Measurements from ENCODE around the gene HAVCR2. TPM values are rescaled to one million over a fixed set of nuclear protein-coding genes. Genes with fewer than 3 reads are reported as not detected.
A peak's percentile ranks its signal among the peaks of the same experiment; 100 is the strongest.

Gene HAVCR2
- total and polyA plus RNA-seq, 2 of the 13 experiments (the other 11 are each of a cell fraction or from before 2014, with no cell fraction given) = 0.07 to 0.16 TPM

GRCh38 chr5:157142317-157143126 is 33.7 kb upstream of the HAVCR2 start, which contains the start of gene MED7 (continued):
- TF ChIP-seq ONECUT2 (CRISPR knock-in tag; IDR thresholded peaks at IDR 0.05) = no peak
- TF ChIP-seq ZNF276 (CRISPR knock-in tag; IDR thresholded peaks at IDR 0.05; ENCODE audit: low read depth) = no peak
- TF ChIP-seq MTA3 (CRISPR knock-in tag; IDR thresholded peaks at IDR 0.05) = no peak
- TF ChIP-seq HBP1 (CRISPR knock-in tag; IDR thresholded peaks at IDR 0.05; ENCODE audit: low read depth) = no peak; the same call in 1 of the 2 replicates
- no peak for TF ChIP-seq ZSCAN5A (CRISPR knock-in tag; IDR thresholded peaks at IDR 0.05; ENCODE audit: borderline replicate concordance)
- no peak for TF ChIP-seq AKNA (CRISPR knock-in tag; IDR thresholded peaks at IDR 0.05; ENCODE audit: borderline replicate concordance)
- peak; percentile 89 for TF ChIP-seq ZNF362 (CRISPR knock-in tag; IDR thresholded peaks at IDR 0.05; ENCODE audit: borderline replicate concordance)
- no peak for TF ChIP-seq ZNF335 (CRISPR knock-in tag; IDR thresholded peaks at IDR 0.05)
- no peak for TF ChIP-seq ZNF138 (CRISPR knock-in tag; IDR thresholded peaks at IDR 0.05; ENCODE audit: low read depth)
- no peak for TF ChIP-seq FOSL1 (CRISPR knock-in tag; IDR thresholded peaks at IDR 0.05; ENCODE audit: borderline replicate concordance)
- TF ChIP-seq ZNF326 (CRISPR knock-in tag; IDR thresholded peaks at IDR 0.05; ENCODE audit: borderline replicate concordance) = no peak
- TF ChIP-seq GABPB1 (CRISPR knock-in tag; IDR thresholded peaks at IDR 0.05) = peak; percentile 96
- peak; percentile 78 for TF ChIP-seq THAP11 (CRISPR knock-in tag; IDR thresholded peaks at IDR 0.05)
- 0 out of 2 replicates have a peak, but pooled peaks have one; percentile 21 for TF ChIP-seq KLF6 (CRISPR knock-in tag; IDR thresholded peaks at IDR 0.05)
- no peak for TF ChIP-seq SMAD1 (CRISPR knock-in tag; IDR thresholded peaks at IDR 0.05; ENCODE audit: borderline replicate concordance, low read depth)
- TF ChIP-seq ZC3H13 (CRISPR knock-in tag; IDR thresholded peaks at IDR 0.05) = no peak
- peak; percentile 74 for TF ChIP-seq ZFY (CRISPR knock-in tag; IDR thresholded peaks at IDR 0.05)
- TF ChIP-seq NR1H2 (CRISPR knock-in tag; IDR thresholded peaks at IDR 0.05; ENCODE audit: borderline replicate concordance, low read depth) = no peak

All from HepG2 (cell line).